Mesothelial cell of epicardium (in vitro differentiated cells): ENCODE results near the gene PAX2. TPM values are rescaled to one million over a fixed set of nuclear protein-coding genes. Genes with fewer than 3 reads are reported as not detected.

Source experiments
- DNase-seq, 2 experiments: peaks; one replicate each; pipeline ENCODE4 v3.0.0; 2021; ENCODE audit warnings: low spot score in 2 of 2; ENCODE audit not compliant: unreplicated experiment in 2 of 2
- H3K27ac Mint-ChIP-seq: 2 replicates; pipeline ENCODE4 v1.8.0; 2021; ENCODE audit warnings: mixed read lengths
- H3K27me3 Mint-ChIP-seq: 2 replicates; pipeline ENCODE4 v1.8.0; 2021; ENCODE audit warnings: low read depth, mixed read lengths
- H3K36me3 Mint-ChIP-seq: 2 replicates; pipeline ENCODE4 v1.8.0; 2021; ENCODE audit warnings: mixed read lengths
- H3K4me1 Mint-ChIP-seq: 2 replicates; pipeline ENCODE4 v1.8.0; 2021; ENCODE audit warnings: mixed read lengths
- H3K4me3 Mint-ChIP-seq: 2 replicates; pipeline ENCODE4 v1.8.0; 2021; ENCODE audit warnings: mild to moderate bottlenecking, moderate library complexity, mixed read lengths
- H3K9me3 Mint-ChIP-seq: 2 replicates; pipeline ENCODE4 v1.8.0; 2021; ENCODE audit warnings: mixed read lengths
- CTCF ChIP-seq: fragments of 200-600 bp; sonication (generic); IDR thresholded peaks from one replicate; pipeline ENCODE4 v1.5.0; 2021; ENCODE audit warnings: antibody characterized with exemption; ENCODE audit not compliant: unreplicated experiment
- total RNA-seq: library from RNA; stranded (reverse); gene quantifications from 3 replicates; pipeline ENCODE4 v1.2.1, GENCODE V29; 2021

Gene PAX2
- total RNA-seq, 1 donor from 2014 or later, result not detected

GRCh38 chr10:100718197-100718742, 27.1 kb upstream of the PAX2 start:
- peaks cover 3% of the 10 kb centered on the region for H3K36me3 Mint-ChIP-seq
- H3K4me3 Mint-ChIP-seq, result no peak overlapping the region
- peaks cover 98% of the 10 kb centered on the region for H3K27me3 Mint-ChIP-seq
- H3K27ac Mint-ChIP-seq, result no peak overlapping the region
- H3K9me3 Mint-ChIP-seq, result no peaks in the 10 kb centered on the region
- DNase-seq, result no peak
- peaks cover 10% of the 10 kb centered on the region for H3K4me1 Mint-ChIP-seq
- TF ChIP-seq CTCF, result no peak

GRCh38 chr10:100723180-100723579, 22.2 kb upstream of the PAX2 start:
- DNase-seq, result no peak
- no peak for TF ChIP-seq CTCF
- Mint-ChIP-seq H3K36me3 (no peaks in the 10 kb centered on the region), H3K27me3 (peaks cover 96% of the 10 kb centered on the region), H3K9me3 (no peaks in the 10 kb centered on the region), H3K4me1 (peaks cover 14% of the 10 kb centered on the region), H3K27ac (no peak overlapping the region), H3K4me3 (no peak overlapping the region)

- Mint-ChIP-seq H3K4me3 (peak overlapping the region; percentile 20), H3K9me3 (no peaks in the 10 kb centered on the region), H3K36me3 (no peaks in the 10 kb centered on the region), H3K4me1 (peaks cover 14% of the 10 kb centered on the region), H3K27ac (no peak overlapping the region), H3K27me3 (peaks cover 96% of the 10 kb centered on the region)
- peak; percentile 19 to 38 for DNase-seq
- TF ChIP-seq CTCF, result no peak
Observed at GRCh38 chr10:100723770-100724530, 21.4 kb upstream of the PAX2 start.

GRCh38 chr10:100724531-100725027, 20.8 kb upstream of the PAX2 start:
- Mint-ChIP-seq H3K4me3 (no peak overlapping the region), H3K36me3 (no peaks in the 10 kb centered on the region), H3K27me3 (peaks cover 96% of the 10 kb centered on the region), H3K9me3 (no peaks in the 10 kb centered on the region), H3K27ac (no peak overlapping the region), H3K4me1 (peaks cover 16% of the 10 kb centered on the region)
- TF ChIP-seq CTCF, result no peak
- no peak for DNase-seq

- Mint-ChIP-seq H3K4me1 (peaks cover 20% of the 10 kb centered on the region), H3K9me3 (no peaks in the 10 kb centered on the region), H3K27me3 (peaks cover 96% of the 10 kb centered on the region), H3K4me3 (no peak overlapping the region), H3K36me3 (no peaks in the 10 kb centered on the region), H3K27ac (no peak overlapping the region)
- no peak for TF ChIP-seq CTCF
- DNase-seq, result peak; percentile 1 to 26
Observed at GRCh38 chr10:100725071-100725471, 20.3 kb upstream of the PAX2 start.
